Endothelial cell of umbilical vein (primary cell): ENCODE data around the gene RCOR3. TPM values are rescaled to one million over a fixed set of nuclear protein-coding genes. Genes with fewer than 3 reads are reported as not detected.

Experiments
- BruUV-seq: library from RNA; stranded (reverse); fragments of 400-500 nt; replicated peaks from 2 replicates; lab custom pipeline; 2021; lab: Mats Ljungman, UMichigan
- CTCF ChIA-PET: fragments of 300-600, 350-600 bp; sonication (Branson Sonifier 250); formaldehyde crosslinking; loops from one replicate; lab custom pipeline; 2021; ENCODE audit warnings: antibody characterized with exemption, inconsistent platforms; lab: Charles Lee
- POLR2A ChIA-PET: fragments of 300-600, 350-600 bp; sonication (Branson Sonifier 250); formaldehyde crosslinking; loops from one replicate; lab custom pipeline; 2021; ENCODE audit warnings: antibody characterized with exemption, inconsistent platforms; lab: Charles Lee
- DNase-seq: peaks from one replicate; pipeline ENCODE4 v3.0.0-alpha.2; 2011; ENCODE audit warnings: low read depth, low spot score
- FAIRE-seq: peaks from 2 replicates; lab custom pipeline; 2011; peaks lifted over from hg19 to GRCh38; lab: Jason Lieb, UNC
- H2AFZ ChIP-seq: 2 replicates; pipeline ENCODE4 v1.6.0; 2012; ENCODE audit warnings: low read depth, low read length, control low read depth, inconsistent platforms
- H3K27ac ChIP-seq: 2 replicates; pipeline ENCODE4 v1.5.1; 2011; ENCODE audit warnings: low read depth, mild to moderate bottlenecking, control low read depth, low read length, moderate library complexity; ENCODE audit not compliant: insufficient read depth
- H3K27me3 ChIP-seq, 2 experiments: 2 replicates each; pipeline versions ENCODE4 v1.6.0 to v1.6.1; 2011; ENCODE audit warnings: low read length in 2 of 2, mixed read lengths in 1 of 2; ENCODE audit not compliant: control insufficient read depth in 2 of 2, insufficient read depth in 2 of 2
- H3K36me3 ChIP-seq, 2 experiments: 2 replicates in 1 of 2; 3 replicates in 1 of 2; pipeline ENCODE4 v1.5.1; 2011; ENCODE audit warnings: low read length in 2 of 2, mild to moderate bottlenecking in 1 of 2, moderate library complexity in 1 of 2; ENCODE audit not compliant: control insufficient read depth in 2 of 2, insufficient read depth in 2 of 2; ENCODE audit errors: extremely low read depth in 1 of 2
- H3K4me1 ChIP-seq: 3 replicates; pipeline ENCODE4 v1.5.1; 2011; ENCODE audit warnings: mild to moderate bottlenecking, low read length; ENCODE audit not compliant: control insufficient read depth, insufficient read depth; ENCODE audit errors: extremely low read depth
- H3K4me2 ChIP-seq: 2 replicates; pipeline ENCODE4 v1.6.1; 2011; ENCODE audit warnings: low read length, control low read depth, mixed read lengths; ENCODE audit not compliant: insufficient read depth
- H3K4me3 ChIP-seq, 3 experiments: fragments of 200-600 bp in 1 of 3; sonication (generic), shearing (Covaris generic) in 1 of 3; replicated peaks in 1 of 3; 2 replicates each; pipeline ENCODE4 v1.5.1; 2011 to 2016; ENCODE audit warnings: control low read depth in 3 of 3, low read length in 3 of 3, mild to moderate bottlenecking in 2 of 3, inconsistent platforms in 1 of 3, low read depth in 1 of 3, moderate library complexity in 1 of 3; ENCODE audit not compliant: insufficient read depth in 1 of 3
- H3K79me2 ChIP-seq: 2 replicates; pipeline ENCODE4 v1.6.0; 2012; ENCODE audit warnings: low read length, inconsistent platforms; ENCODE audit not compliant: control insufficient read depth, insufficient read depth
- H3K9ac ChIP-seq: replicated peaks from 2 replicates; pipeline ENCODE3; 2011; ENCODE audit warnings: low read length, control low read depth; ENCODE audit not compliant: insufficient read depth; ENCODE audit errors: extremely low read depth
- H3K9me1 ChIP-seq: replicated peaks from 3 replicates; pipeline ENCODE4 v1.6.0; 2011; ENCODE audit warnings: mild to moderate bottlenecking, low read length; ENCODE audit not compliant: control insufficient read depth, insufficient read depth; ENCODE audit errors: extremely low read depth
- H3K9me3 ChIP-seq: replicated peaks from 2 replicates; pipeline ENCODE4 v1.5.1; 2012; ENCODE audit warnings: low read length, inconsistent platforms; ENCODE audit not compliant: control insufficient read depth, insufficient read depth
- H4K20me1 ChIP-seq: replicated peaks from 2 replicates; pipeline ENCODE3; 2011; ENCODE audit warnings: mild to moderate bottlenecking, low read length; ENCODE audit not compliant: control insufficient read depth, insufficient read depth; ENCODE audit errors: extremely low read depth
- CTCF ChIP-seq, 2 donors: IDR thresholded peaks; 1 replicate in 1 of 2; 2 replicates in 1 of 2; pipeline ENCODE4 v1.5.1; 2011; ENCODE audit warnings: low read length in 2 of 2, mild to moderate bottlenecking in 2 of 2, moderate library complexity in 2 of 2, control low read depth in 1 of 2, inconsistent platforms in 1 of 2, low read depth in 1 of 2; ENCODE audit not compliant: insufficient read depth in 1 of 2; ENCODE audit errors: extremely low read depth in 1 of 2
- EZH2 ChIP-seq: IDR thresholded peaks from 2 replicates; pipeline ENCODE4 v1.6.1; 2012; ENCODE audit warnings: borderline replicate concordance, low read depth, mild to moderate bottlenecking, moderate library complexity, low read length, inconsistent platforms; ENCODE audit not compliant: severe bottlenecking
- FOS ChIP-seq: IDR thresholded peaks from 2 replicates; pipeline ENCODE4 v1.6.1; 2011; ENCODE audit warnings: mild to moderate bottlenecking, low read length, moderate library complexity, borderline replicate concordance; ENCODE audit not compliant: insufficient read depth
- GATA2 ChIP-seq: IDR thresholded peaks from 2 replicates; pipeline ENCODE4 v1.7.0; 2011; ENCODE audit warnings: low read depth, mild to moderate bottlenecking, moderate library complexity, mixed read lengths, low read length; ENCODE audit not compliant: insufficient read length, insufficient read depth
- JUN ChIP-seq: IDR thresholded peaks from 2 replicates; pipeline ENCODE4 v1.6.1; 2011; ENCODE audit warnings: borderline replicate concordance, low read depth; ENCODE audit not compliant: insufficient read length, insufficient read depth
- MAX ChIP-seq: IDR thresholded peaks from 2 replicates; pipeline ENCODE4 v1.6.1; 2011; ENCODE audit not compliant: insufficient read depth, insufficient read length
- MYC ChIP-seq: IDR thresholded peaks from one replicate; pipeline ENCODE4 v1.6.1; 2011; ENCODE audit warnings: mild to moderate bottlenecking, low read depth, low read length
- POLR2A ChIP-seq: IDR thresholded peaks from 2 replicates; pipeline ENCODE4 v1.6.1; 2012; ENCODE audit warnings: low read depth, mild to moderate bottlenecking, control low read depth, low read length
- POLR2AphosphoS5 ChIP-seq: IDR thresholded peaks from 2 replicates; pipeline ENCODE4 v1.6.1; 2012; ENCODE audit warnings: low read depth, mild to moderate bottlenecking, control low read depth, low read length, moderate library complexity; ENCODE audit not compliant: insufficient read depth
- dilution Hi-C: fragments of 300-500 bp; cut with MboI; formaldehyde crosslinking; loops from one replicate; pipeline ENCODE4 v1.15.0; 2019; ENCODE audit warnings: low sequenced_read_pairs; ENCODE audit not compliant: extremely low pct_ligation_motif_present
- intact Hi-C: fragments of 100-400 bp; cut with micrococcal nuclease; formaldehyde crosslinking; loops from one replicate; pipeline ENCODE4 v1.10.0; 2022
- polyA plus RNA-seq, 4 experiments: library from polyadenylated mRNA; depleted of rRNA in 3 of 4; stranded (reverse) in 3 of 4; unstranded in 1 of 4; fragments of >200 nt; gene quantifications; 2 replicates each; pipeline versions ENCODE4 v1.2.1 to v1.2.3, GENCODE V29; 2011 to 2012; ENCODE audit warnings: missing spikeins in 1 of 4
- total RNA-seq: library from RNA; stranded (reverse); gene quantifications from 2 replicates; pipeline ENCODE4 v1.2.3, GENCODE V29; 2021

RCOR3 gene
- total and polyA plus RNA-seq, 2 donors (not counting 3 experiments of a cell fraction or from before 2014, with no cell fraction given): 24.2 to 34.0 TPM

DNA sequence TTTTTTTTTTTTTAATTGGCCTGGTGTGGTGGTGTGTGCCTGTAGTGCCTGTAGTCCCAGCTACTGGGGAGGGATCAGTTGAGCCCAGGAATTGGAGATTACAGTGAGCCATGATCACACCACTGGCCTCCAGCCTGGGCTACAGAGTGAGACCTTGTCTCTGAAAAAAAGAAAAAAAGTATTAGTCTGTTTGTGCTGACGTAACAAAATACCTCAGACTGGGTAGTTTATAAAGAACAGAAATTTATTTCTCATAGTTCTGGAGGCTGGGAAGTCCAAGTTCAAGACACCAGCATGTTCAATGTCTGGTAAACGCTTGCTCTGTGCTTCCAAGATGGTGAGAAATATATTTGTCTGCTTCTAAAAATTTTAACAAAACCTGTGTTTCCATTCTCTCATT, 93.3 kb downstream of the RCOR3 start:
- Histone ChIP-seq H3K79me2 (no peaks in the 10 kb centered on the region), H3K36me3 (peaks cover 1 to 2% of the 10 kb centered on the region in 2 experiments), H2AFZ (no peak overlapping the region), H4K20me1 (no peaks in the 10 kb centered on the region), H3K27me3 (no peaks in the 10 kb centered on the region), H3K9me3 (no peaks in the 10 kb centered on the region), H3K9me1 (no peaks in the 10 kb centered on the region), H3K4me1 (no peaks in the 10 kb centered on the region), H3K9ac (no peak overlapping the region), H3K27ac (no peak overlapping the region), H3K4me2 (no peak overlapping the region), H3K4me3 (no peak overlapping the region)
- FAIRE-seq: no peak
- DNase-seq: no peak
- no TSS peak for BruUV-seq
- dilution Hi-C loops (no loop called here), intact Hi-C loops (no loop called here)
- TF ChIP-seq POLR2A (no peak), EZH2 (no peak), GATA2 (no peak)
- POLR2A ChIA-PET: no interaction called here
- CTCF ChIA-PET: no interaction called here

DNA sequence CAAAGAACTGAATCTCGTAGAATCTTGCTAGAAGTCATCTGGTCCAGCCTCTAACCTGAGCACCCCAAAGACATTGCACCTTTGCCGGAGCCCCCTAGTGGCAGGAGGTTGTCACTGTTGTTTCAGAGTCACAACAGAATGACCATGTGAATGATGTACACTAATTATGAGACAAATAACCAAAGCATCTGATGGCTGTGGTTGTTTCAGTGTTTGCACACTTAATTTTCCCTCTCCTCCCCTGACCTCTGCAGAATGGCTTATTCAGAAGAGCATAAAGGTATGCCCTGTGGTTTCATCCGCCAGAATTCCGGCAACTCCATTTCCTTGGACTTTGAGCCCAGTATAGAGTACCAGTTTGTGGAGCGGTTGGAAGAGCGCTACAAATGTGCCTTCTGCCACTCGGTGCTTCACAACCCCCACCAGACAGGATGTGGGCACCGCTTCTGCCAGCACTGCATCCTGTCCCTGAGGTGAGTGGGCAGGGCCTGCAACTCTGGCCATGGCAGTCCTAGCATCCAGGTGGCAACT, 93.9 kb downstream of the RCOR3 start:
- Histone ChIP-seq H3K9ac (no peak overlapping the region), H4K20me1 (no peaks in the 10 kb centered on the region), H3K9me3 (no peaks in the 10 kb centered on the region), H3K27me3 (no peaks in the 10 kb centered on the region), H3K4me1 (no peaks in the 10 kb centered on the region), H3K4me2 (no peak overlapping the region), H3K4me3 (no peak overlapping the region), H3K27ac (no peak overlapping the region), H2AFZ (no peak overlapping the region), H3K79me2 (no peaks in the 10 kb centered on the region), H3K36me3 (peaks cover 1 to 2% of the 10 kb centered on the region in 2 experiments), H3K9me1 (no peaks in the 10 kb centered on the region)
- TF ChIP-seq POLR2AphosphoS5: no peak
- TF ChIP-seq EZH2: no peak
- peak; percentile 75 to 81 for TF ChIP-seq CTCF (IDR thresholded peaks at IDR 0.05; ENCODE audit: extremely low read depth in 1 of 2, insufficient read depth in 1 of 2, low read depth in 1 of 2, low read length in 2 of 2)
- TF ChIP-seq GATA2: no peak
- TF ChIP-seq MAX: no peak
- no peak for TF ChIP-seq POLR2A
- TF ChIP-seq FOS: no peak
- no peak for TF ChIP-seq JUN
- TF ChIP-seq MYC: no peak
- DNase-seq (no peak), FAIRE-seq (peak; percentile 81)
- dilution Hi-C loops: no loop called here
- intact Hi-C loops: loop anchor here (1.0 kb wide), 1 partner anchor 30 kb away; no protein-coding TSS in a partner anchor
- ChIA-PET POLR2A (no interaction called here), CTCF (no interaction called here)
- no TSS peak for BruUV-seq
